HL-60 (cell line): Measurements from ENCODE around the gene CLCN4.

Experiments used
- DNase-seq, 2 experiments: peaks; one replicate each; pipeline ENCODE4 v3.0.0-alpha.2; 2010 to 2020; ENCODE audit warnings: low read depth in 1 of 2, low spot score in 1 of 2
- H3K27ac ChIP-seq: fragments of 250-450 bp; sonication (Bioruptor Pico); replicated peaks from 2 replicates; pipeline ENCODE4 v1.5.1; 2020; ENCODE audit warnings: mild to moderate bottlenecking, moderate library complexity
- H3K27me3 ChIP-seq: fragments of 250-450 bp; sonication (Bioruptor Pico); 2 replicates; pipeline ENCODE4 v1.5.1; 2021; ENCODE audit warnings: mild to moderate bottlenecking, moderate library complexity; ENCODE audit not compliant: insufficient read depth, poor library complexity, severe bottlenecking
- H3K4me3 ChIP-seq: replicated peaks from 2 replicates; pipeline ENCODE4 v1.5.1; 2011; ENCODE audit warnings: mild to moderate bottlenecking, control low read depth, low read length; ENCODE audit not compliant: insufficient read depth
- CTCF ChIP-seq: IDR thresholded peaks from one replicate; pipeline ENCODE4 v1.5.1; 2011; ENCODE audit warnings: low read length, control low read depth, inconsistent platforms; ENCODE audit not compliant: insufficient read depth
- GABPA ChIP-seq: IDR thresholded peaks from 2 replicates; pipeline ENCODE4 v1.6.1; 2012; ENCODE audit warnings: low read depth
- POLR2AphosphoS5 ChIP-seq: IDR thresholded peaks from 2 replicates; pipeline ENCODE4 v1.6.1; 2012; ENCODE audit warnings: low read depth
- REST ChIP-seq: IDR thresholded peaks from 2 replicates; pipeline ENCODE4 v1.6.1; 2012; ENCODE audit warnings: low read depth; ENCODE audit not compliant: insufficient replicate concordance
- SPI1 ChIP-seq: IDR thresholded peaks from 2 replicates; pipeline ENCODE4 v1.6.1; 2012; ENCODE audit warnings: low read depth, mild to moderate bottlenecking, borderline replicate concordance

The CLCN4 gene

GRCh38 chrX:10223276-10223675 lies 66.5 kb downstream of the CLCN4 start:
- no peak overlapping the region for H3K4me3 ChIP-seq
- no peak overlapping the region for H3K27ac ChIP-seq
- no peaks in the 10 kb centered on the region for H3K27me3 ChIP-seq
- no peak for DNase-seq
- no peak for TF ChIP-seq REST
- no peak for TF ChIP-seq POLR2AphosphoS5
- no peak for TF ChIP-seq GABPA
- TF ChIP-seq CTCF, result no peak
- TF ChIP-seq SPI1, result no peak

GRCh38 chrX:10223781-10224180 lies 67.0 kb downstream of the CLCN4 start:
- Histone ChIP-seq H3K4me3 (no peak overlapping the region), H3K27ac (no peak overlapping the region), H3K27me3 (no peaks in the 10 kb centered on the region)
- TF ChIP-seq POLR2AphosphoS5 (no peak), REST (no peak), SPI1 (no peak), GABPA (no peak)
- DNase-seq, result no peak

GRCh38 chrX:10230222-10230621 lies 73.4 kb downstream of the CLCN4 start:
- H3K27ac ChIP-seq, result no peak overlapping the region
- DNase-seq, result no peak
- TF ChIP-seq SPI1, result no peak
- TF ChIP-seq CTCF, result no peak
- TF ChIP-seq GABPA, result no peak
- no peak for TF ChIP-seq REST
- no peak for TF ChIP-seq POLR2AphosphoS5
- peaks cover 3% of the 10 kb centered on the region for H3K27me3 ChIP-seq
- H3K4me3 ChIP-seq, result no peak overlapping the region

GRCh38 chrX:10231461-10231860 lies 74.7 kb downstream of the CLCN4 start:
- no peak overlapping the region for H3K4me3 ChIP-seq
- TF ChIP-seq POLR2AphosphoS5, result no peak
- TF ChIP-seq CTCF, result no peak
- no peak for TF ChIP-seq REST
- TF ChIP-seq GABPA, result no peak
- TF ChIP-seq SPI1, result no peak
- no peak overlapping the region for H3K27ac ChIP-seq
- DNase-seq, result no peak
- H3K27me3 ChIP-seq, result peaks cover 3% of the 10 kb centered on the region
